GM12878 (cell line): ENCODE data around the gene NUDT1. TPM values are rescaled to one million over a fixed set of nuclear protein-coding genes. Genes with fewer than 3 reads are reported as not detected.

ENCODE experiments used
- ATAC-seq: fragments of 200-7000 bp; cut with Tn5 transposase; 3 replicates; pipeline ENCODE4 v1.9.1; 2020; ENCODE audit warnings: mild to moderate bottlenecking, moderate library complexity
- BruUV-seq: library from RNA; stranded (reverse); fragments of 400-500 nt; replicated peaks from 2 replicates; lab custom pipeline; 2021; lab: Mats Ljungman, UMichigan
- CTCF ChIA-PET: fragments of 300-600 bp; sonication (Branson Sonifier 250); formaldehyde crosslinking; extraction: SDS; loops from one replicate; lab custom pipeline; 2021; ENCODE audit warnings: inconsistent platforms; lab: Yijun Ruan, JAX
- POLR2A ChIA-PET: fragments of 350-600 bp; formaldehyde crosslinking; extraction: SDS; loops from one replicate; lab custom pipeline; 2021; ENCODE audit warnings: inconsistent platforms; lab: Charles Lee
- RAD21 ChIA-PET: fragments of 300-600 bp; sonication (Branson Sonifier 250); formaldehyde crosslinking; loops from one replicate; lab custom pipeline; 2023; ENCODE audit warnings: antibody characterized with exemption; ENCODE audit not compliant: unreplicated experiment; lab: Charles Lee
- SMC1A ChIA-PET: fragments of 300-600 bp; sonication (Branson Sonifier 250); formaldehyde crosslinking; loops from one replicate; lab custom pipeline; 2023; ENCODE audit not compliant: unreplicated experiment, uncharacterized antibody; lab: Charles Lee
- DNase-seq: peaks from one replicate; pipeline ENCODE4 v3.0.0-alpha.2; 2011; ENCODE audit warnings: low read depth, low spot score
- FAIRE-seq: peaks from 3 replicates; lab custom pipeline; 2011; peaks lifted over from hg19 to GRCh38; lab: Jason Lieb, UNC
- H2AFZ ChIP-seq: 2 replicates; pipeline ENCODE4 v1.6.0; 2011; ENCODE audit warnings: low read depth, low read length, control low read depth; ENCODE audit not compliant: control insufficient read depth
- H3K27ac ChIP-seq: 2 replicates; pipeline ENCODE4 v1.5.1; 2011; ENCODE audit warnings: control low read depth; ENCODE audit not compliant: control insufficient read depth, insufficient read depth
- H3K27me3 ChIP-seq, 2 experiments: replicated peaks in 1 of 2; 2 replicates each; pipeline versions ENCODE4 v1.6.0 to v1.6.1; 2011; ENCODE audit warnings: low read length in 1 of 2; ENCODE audit not compliant: control insufficient read depth in 2 of 2, insufficient read depth in 2 of 2
- H3K36me3 ChIP-seq, 2 experiments: 2 replicates each; pipeline ENCODE4 v1.5.1; 2011; ENCODE audit warnings: low read length in 1 of 2; ENCODE audit not compliant: control insufficient read depth in 2 of 2, insufficient read depth in 2 of 2
- H3K4me1 ChIP-seq: 2 replicates; pipeline ENCODE4 v1.6.1; 2011; ENCODE audit warnings: mild to moderate bottlenecking, low read length, moderate library complexity, mixed read lengths; ENCODE audit not compliant: control insufficient read depth, insufficient read depth
- H3K4me2 ChIP-seq: 2 replicates; pipeline ENCODE4 v1.6.0; 2011; ENCODE audit warnings: control low read depth; ENCODE audit not compliant: control insufficient read depth, insufficient read depth
- H3K4me3 ChIP-seq: fragments of 200-600 bp; sonication (generic); 2 replicates; pipeline ENCODE4 v1.5.1; 2016
- H3K79me2 ChIP-seq: 2 replicates; pipeline ENCODE4 v1.6.0; 2011; ENCODE audit warnings: low read length; ENCODE audit not compliant: control insufficient read depth, insufficient read depth
- H3K9ac ChIP-seq: 2 replicates; pipeline ENCODE4 v1.8.0; 2011; ENCODE audit warnings: low read length, control low read depth, mixed read lengths; ENCODE audit not compliant: control insufficient read depth, insufficient read depth
- H3K9me3 ChIP-seq: replicated peaks from 3 replicates; pipeline ENCODE4 v1.5.1; 2011; ENCODE audit warnings: mild to moderate bottlenecking, low read length; ENCODE audit not compliant: control insufficient read depth, insufficient read depth
- H4K20me1 ChIP-seq: 2 replicates; pipeline ENCODE4 v1.6.0; 2011; ENCODE audit not compliant: control insufficient read depth, insufficient read depth
- GABPA ChIP-seq: IDR thresholded peaks from 2 replicates; pipeline ENCODE4 v1.6.1; 2014; ENCODE audit warnings: antibody characterized with exemption, low read depth, mild to moderate bottlenecking, inconsistent platforms
- POU2F2 ChIP-seq: IDR thresholded peaks from 3 replicates; pipeline ENCODE4 v1.6.1; 2011; ENCODE audit warnings: low read depth, mild to moderate bottlenecking, low read length, borderline replicate concordance
- SPI1 ChIP-seq: IDR thresholded peaks from 2 replicates; pipeline ENCODE4 v1.6.1; 2011; ENCODE audit warnings: low read depth, mild to moderate bottlenecking, low read length, moderate library complexity, borderline replicate concordance; ENCODE audit not compliant: insufficient read depth
- TCF3 ChIP-seq: IDR thresholded peaks from 2 replicates; pipeline ENCODE4 v1.6.1; 2012; ENCODE audit warnings: low read depth, mild to moderate bottlenecking, low read length, borderline replicate concordance; ENCODE audit not compliant: insufficient read depth
- ZNF207 ChIP-seq: fragments of 450-650 bp; IDR thresholded peaks from 2 replicates; pipeline ENCODE4 v1.6.1; 2014; ENCODE audit warnings: antibody characterized with exemption, mild to moderate bottlenecking, borderline replicate concordance
- WGBS: methylation state at CpG from one replicate; pipeline ENCODE4 v1.1.6; 2016; ENCODE audit warnings: low lambda C conversion rate; ENCODE audit not compliant: insufficient replicate concordance, insufficient coverage; ENCODE audit errors: missing lambda C conversion rate; 5-methylcytosine and 5-hydroxymethylcytosine counted together
- in situ Hi-C: fragments of 300-500 bp; cut with MboI; formaldehyde crosslinking; loops from 9 replicates; pipeline ENCODE4 v1.14.3; 2018; ENCODE audit warnings: mixed read lengths
- intact Hi-C: fragments of 100-400 bp; cut with micrococcal nuclease; formaldehyde crosslinking; loops from one replicate; pipeline ENCODE4 v1.14.2; 2022; ENCODE audit not compliant: unreplicated experiment
- polyA plus RNA-seq, 11 experiments: library from polyadenylated mRNA; depleted of rRNA in 4 of 11; unstranded in 6 of 11; stranded (reverse) in 5 of 11; fragments of >200 nt; fragmentation: Nextera tagmentation in 4 of 11; fragmentation: Illumina TruSeq in 1 of 11; extraction: Ambion mirVana in 4 of 11; extraction: Trizol in 1 of 11; gene quantifications; 1 replicate in 1 of 11; 2 replicates in 10 of 11; pipeline versions ENCODE4 v1.2.1 to v1.2.3, GENCODE V29; 2011 to 2016; ENCODE audit warnings: inconsistent platforms in 2 of 11, missing spikeins in 2 of 11, low read depth in 1 of 11
- total RNA-seq, 4 experiments: library from RNA; depleted of rRNA in 3 of 4; stranded (reverse); fragments of >200 nt in 3 of 4; fragmentation: Illumina TruSeq in 1 of 4; extraction: Trizol in 1 of 4; gene quantifications; 2 replicates each; pipeline versions ENCODE4 v1.2.1 to v1.2.3, GENCODE V29; 2013 to 2021

NUDT1 gene
- total and polyA plus RNA-seq, 10 of the 15 experiments (the other 5 are each of a cell fraction or from before 2014, with no cell fraction given) = 7.7 to 122 (median 59.2) TPM

GRCh38 chr7:2199528-2199927, 42.5 kb upstream of the NUDT1 start (continued):
- TF ChIP-seq POU2F2 (no peak), GABPA (no peak), TCF3 (no peak), ZNF207 (no peak)
- TF ChIP-seq, all 136 proteins: peak for 0

GRCh38 chr7:2199956-2200583, 42.0 kb upstream of the NUDT1 start:
- ATAC-seq = no peak
- no peaks in the 10 kb centered on the region for H3K27me3 ChIP-seq
- in situ Hi-C loops (no loop called here), intact Hi-C loops (loop anchor here (10.0 kb wide), 1 partner anchor 385 kb away; no protein-coding TSS in a partner anchor)
- 91% methylated on average over 25 of the region's 25 CpGs for WGBS
- H2AFZ ChIP-seq = no peak overlapping the region
- DNase-seq = no peak
- ChIA-PET POLR2A (no interaction called here), RAD21 (interaction anchor here (0.8 to 0.9 kb wide), 2 partner anchors 148 to 621 kb away, joined by 3 read pairs; no protein-coding TSS in a partner anchor), SMC1A (no interaction called here), CTCF (no interaction called here)
- H3K9ac ChIP-seq = no peak overlapping the region
- no peak overlapping the region for H3K4me2 ChIP-seq
- H3K9me3 ChIP-seq = peaks cover 4% of the 10 kb centered on the region; the same call in 1 of the 3 replicates
- no peaks in the 10 kb centered on the region for H3K79me2 ChIP-seq
- H4K20me1 ChIP-seq = no peaks in the 10 kb centered on the region
- H3K36me3 ChIP-seq = peaks cover 11 to 34% of the 10 kb centered on the region in 2 experiments; a peak in 3 of 4 replicates
- TF ChIP-seq SPI1 = no peak
- no TSS peak for BruUV-seq
- FAIRE-seq = no peak
- no peak overlapping the region for H3K27ac ChIP-seq
- H3K4me1 ChIP-seq = peaks cover 9% of the 10 kb centered on the region
- H3K4me3 ChIP-seq = no peak overlapping the region
